A172 (cell line): ENCODE measurements around the gene ZMIZ1. TPM values are rescaled to one million over a fixed set of nuclear protein-coding genes. Genes with fewer than 3 reads are reported as not detected.

Experiments used
- DNase-seq: peaks from one replicate; pipeline ENCODE4 v3.0.0-alpha.2; 2015; ENCODE audit warnings: low spot score
- total RNA-seq: library from RNA; depleted of rRNA; stranded (reverse); fragments of >200 nt; shearing (Covaris generic); gene quantifications from 2 replicates; pipeline ENCODE4 v1.2.3, GENCODE V29; 2014; rRNA removed

ZMIZ1 gene
- total RNA-seq = 15.4 and 16.6 TPM in 2 replicates

GRCh38 chr10:79068562-79069324 is at the start of gene ZMIZ1:
Gene ZMIZ1, plus strand, starts transcription at chr10:79068966. Its CDS starts 132,667 bp downstream, at chr10:79201633.
- peak; percentile 91 for DNase-seq

GRCh38 chr10:79019441-79020014 is 49.2 kb upstream of the ZMIZ1 start:
- DNase-seq = no peak

DNA sequence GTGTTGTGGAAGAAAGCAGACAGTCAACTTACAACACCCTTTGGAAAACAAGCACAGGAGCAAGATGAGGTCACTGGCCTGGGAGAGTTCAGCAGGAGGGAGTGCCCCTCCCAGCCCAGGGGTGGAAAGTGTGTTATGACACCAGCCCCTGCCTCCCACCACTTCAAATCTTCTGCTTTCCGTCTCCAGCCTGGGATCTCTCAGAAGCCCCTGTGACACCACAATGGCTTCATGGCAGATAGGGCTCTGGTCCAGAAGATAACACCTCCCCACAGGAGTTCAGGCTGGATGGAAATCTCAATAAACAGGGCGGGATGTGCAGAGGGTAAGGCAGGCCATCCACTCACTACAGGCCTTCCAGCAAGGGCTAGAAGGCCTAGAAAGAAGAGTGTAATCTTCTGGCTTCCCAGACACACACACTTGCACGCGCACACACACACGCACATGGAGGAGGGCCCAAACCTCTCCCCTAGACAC is 48.7 kb upstream of the ZMIZ1 start:
- no peak for DNase-seq

- DNase-seq = no peak
These were observed 48.2 kb upstream of the ZMIZ1 start for GRCh38 chr10:79020605-79021004.

- no peak for DNase-seq
These were observed 47.3 kb upstream of the ZMIZ1 start for GRCh38 chr10:79021331-79021907.

- DNase-seq = no peak
These were observed 46.7 kb upstream of the ZMIZ1 start for GRCh38 chr10:79021948-79022499.

- DNase-seq = no peak
These were observed 46.1 kb upstream of the ZMIZ1 start for GRCh38 chr10:79022565-79023230.

DNA sequence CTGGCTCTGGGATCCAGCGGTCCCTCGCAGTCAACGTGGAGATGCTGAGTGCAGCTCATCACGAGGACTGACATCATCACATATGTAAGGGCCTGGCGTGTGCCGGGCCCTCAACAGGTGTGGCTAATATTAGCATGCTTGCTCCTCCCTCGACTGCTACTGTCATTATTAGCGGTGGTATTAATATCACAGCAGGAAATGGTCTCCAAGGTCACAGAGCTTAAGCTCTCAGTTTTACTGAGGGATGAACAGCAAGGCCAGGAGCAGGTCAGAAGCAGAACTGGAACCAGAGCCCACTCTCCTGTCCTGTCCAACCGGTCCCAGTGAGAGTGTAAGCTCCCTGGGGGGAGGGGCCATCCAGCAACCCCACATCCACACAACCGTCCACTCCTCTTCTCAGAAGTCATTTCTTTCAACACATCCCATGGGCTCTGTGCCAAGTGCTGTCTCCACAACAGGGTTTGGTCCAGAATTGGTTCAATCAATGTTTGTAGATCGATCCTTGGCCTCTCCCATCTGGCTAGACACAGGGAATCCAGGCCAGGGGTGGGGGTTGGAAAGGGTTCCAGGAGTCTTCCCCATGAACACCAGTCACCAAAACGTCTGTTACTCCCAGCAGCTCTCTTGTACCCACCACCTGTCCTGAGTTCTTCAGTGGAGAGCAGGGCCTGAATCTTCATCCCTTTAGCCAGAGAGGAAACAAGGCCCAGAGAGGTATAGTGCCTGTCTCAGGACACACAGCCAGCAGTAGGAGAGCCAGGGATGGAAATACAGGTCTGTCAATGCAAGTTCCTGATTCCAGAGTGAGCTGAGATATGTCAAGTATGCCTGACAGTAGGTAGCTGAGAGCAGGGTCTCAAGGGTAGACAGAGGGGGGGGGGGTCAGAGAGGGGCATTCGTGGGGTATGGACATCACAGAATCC is 45.3 kb upstream of the ZMIZ1 start:
- no peak for DNase-seq

DNA sequence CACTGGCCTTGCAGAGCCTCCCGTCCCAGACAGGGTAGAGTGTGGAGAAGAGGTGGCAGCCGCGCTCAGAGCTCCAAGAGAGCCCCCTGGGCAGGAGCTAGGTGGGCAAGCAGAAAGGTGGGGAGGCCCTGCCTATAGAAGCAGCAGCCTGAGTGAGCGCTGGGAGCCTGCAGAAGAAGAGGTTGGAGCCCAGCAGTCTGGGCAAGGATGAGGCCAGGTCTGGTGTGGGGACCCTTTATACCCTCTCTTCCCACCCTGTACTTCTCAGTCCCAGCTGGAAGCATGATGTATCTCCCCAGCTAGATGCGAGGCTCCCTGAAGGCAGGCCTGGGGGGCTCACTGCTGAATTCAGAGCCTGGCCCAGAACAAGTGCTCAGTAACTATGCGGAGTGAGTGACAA is 44.5 kb upstream of the ZMIZ1 start:
- no peak for DNase-seq

GRCh38 chr10:79024720-79025198 is 44.0 kb upstream of the ZMIZ1 start:
- no peak for DNase-seq

- DNase-seq = no peak
These were observed 43.5 kb upstream of the ZMIZ1 start for GRCh38 chr10:79025199-79025832.

DNA sequence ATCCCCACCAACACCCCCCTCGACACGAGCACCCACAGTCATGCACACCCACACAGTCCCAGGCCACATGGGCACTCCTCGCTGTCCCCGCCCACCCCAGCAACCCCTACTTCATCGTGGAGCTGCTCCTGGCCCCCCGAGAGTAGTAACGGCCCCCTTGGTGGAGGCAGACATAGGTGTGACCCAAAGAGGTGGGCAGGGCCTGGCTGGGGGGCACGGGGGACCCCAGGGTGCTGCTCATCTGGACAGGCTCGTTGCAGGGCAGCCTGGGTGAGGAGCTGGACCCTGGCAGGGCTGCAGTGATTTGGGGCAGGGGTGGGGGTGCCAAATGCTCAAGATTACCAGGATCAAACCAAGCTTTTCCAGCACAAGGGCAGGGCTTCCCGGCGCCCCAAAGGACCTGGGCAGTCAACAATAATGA is 42.4 kb upstream of the ZMIZ1 start:
- DNase-seq = no peak

DNA sequence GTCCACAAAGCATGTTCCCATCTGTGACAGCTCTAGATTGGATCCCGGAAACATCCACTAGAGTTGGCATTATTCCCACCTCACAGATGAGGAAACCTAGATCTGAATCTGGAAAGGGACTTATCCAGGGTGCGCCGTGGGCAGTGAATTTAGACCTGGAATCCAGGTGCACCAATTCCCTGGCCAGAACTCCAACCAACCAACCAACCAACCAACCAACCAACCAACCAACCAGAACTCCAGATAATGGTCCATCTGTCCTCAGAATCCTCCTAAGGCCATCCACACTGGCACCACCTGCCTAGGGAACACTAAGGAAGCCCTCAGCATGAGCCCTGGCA is 42.0 kb upstream of the ZMIZ1 start:
- no peak for DNase-seq

GRCh38 chr10:79027147-79028055 is 41.4 kb upstream of the ZMIZ1 start:
- no peak for DNase-seq

DNA sequence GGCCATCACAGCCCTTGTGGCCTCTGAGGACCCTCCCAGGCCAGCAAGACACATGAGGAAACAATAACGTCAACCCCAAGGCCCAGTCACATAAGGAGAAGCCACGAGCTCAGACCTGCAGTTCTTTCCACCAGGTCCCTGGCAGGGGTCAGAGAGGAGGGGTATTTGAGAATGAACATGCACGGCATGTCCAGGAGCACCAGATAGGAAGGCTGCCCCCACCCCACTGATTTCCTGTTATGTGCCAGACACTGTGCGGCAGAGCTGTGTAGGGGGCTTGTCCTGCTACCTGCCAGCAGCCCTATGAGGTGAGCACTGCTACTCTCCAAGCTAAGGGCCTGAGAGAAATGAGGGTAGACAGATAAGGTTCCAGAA is 40.7 kb upstream of the ZMIZ1 start:
- no peak for DNase-seq

DNA sequence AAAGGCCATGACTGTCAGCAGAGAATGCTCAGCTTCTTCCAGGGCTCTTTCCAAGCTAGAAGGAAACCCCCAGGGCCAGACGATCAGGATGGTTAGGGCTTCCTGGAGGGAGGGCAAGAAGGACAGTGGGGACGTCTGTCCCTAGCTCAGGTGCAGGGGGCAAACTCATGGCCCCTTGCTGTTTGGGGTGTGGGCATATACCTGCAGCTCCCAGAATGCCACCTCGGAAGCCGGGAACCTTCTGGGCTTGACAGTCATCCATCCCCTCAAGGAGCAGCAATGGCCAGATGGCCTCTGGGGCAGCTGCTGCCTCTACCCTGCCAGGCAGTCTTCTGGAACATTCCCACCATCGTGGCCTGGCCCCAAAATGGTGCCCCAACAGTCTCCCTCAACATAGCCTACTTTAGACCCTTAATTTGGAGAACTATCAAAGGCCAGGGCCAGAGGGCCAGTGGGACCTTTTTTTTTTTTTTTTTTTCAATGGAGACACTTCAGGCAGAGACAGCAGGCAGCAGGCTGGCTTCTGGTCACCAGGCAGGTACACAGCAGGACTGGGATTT is 40.2 kb upstream of the ZMIZ1 start:
- DNase-seq = no peak

- no peak for DNase-seq
These were observed 39.0 kb upstream of the ZMIZ1 start for GRCh38 chr10:79029478-79030390.

- no peak for DNase-seq
These were observed 38.1 kb upstream of the ZMIZ1 start for GRCh38 chr10:79030705-79031104.
